Activated naive CD4-positive, alpha-beta T cell treated with anti-CD3 and anti-CD28 coated beads, Interleukin-2, amount 50 U/mL, for 24 hours (primary cell): ENCODE measurements around the gene ASAP3.

Experiments used
- H3K27ac Mint-ChIP-seq: one replicate; pipeline ENCODE4 v1.8.0; 2021; ENCODE audit warnings: mild to moderate bottlenecking, mixed read lengths
- H3K27me3 Mint-ChIP-seq: one replicate; pipeline ENCODE4 v1.8.0; 2021; ENCODE audit warnings: mixed read lengths
- H3K36me3 Mint-ChIP-seq: one replicate; pipeline ENCODE4 v1.8.0; 2021; ENCODE audit warnings: mixed read lengths
- H3K4me1 Mint-ChIP-seq: one replicate; pipeline ENCODE4 v1.8.0; 2021; ENCODE audit warnings: mixed read lengths
- H3K4me3 Mint-ChIP-seq: one replicate; pipeline ENCODE4 v1.8.0; 2021; ENCODE audit warnings: mild to moderate bottlenecking, mixed read lengths
- H3K9me3 Mint-ChIP-seq: one replicate; pipeline ENCODE4 v1.8.0; 2021; ENCODE audit warnings: mixed read lengths

ASAP3 gene

GRCh38 chr1:23471473-23472075 lies 12.4 kb downstream of the ASAP3 start:
- H3K36me3 Mint-ChIP-seq = no peaks in the 10 kb centered on the region
- H3K9me3 Mint-ChIP-seq = no peaks in the 10 kb centered on the region
- H3K4me1 Mint-ChIP-seq = no peaks in the 10 kb centered on the region
- no peak overlapping the region for H3K27ac Mint-ChIP-seq
- H3K4me3 Mint-ChIP-seq = no peak overlapping the region
- no peaks in the 10 kb centered on the region for H3K27me3 Mint-ChIP-seq

DNA sequence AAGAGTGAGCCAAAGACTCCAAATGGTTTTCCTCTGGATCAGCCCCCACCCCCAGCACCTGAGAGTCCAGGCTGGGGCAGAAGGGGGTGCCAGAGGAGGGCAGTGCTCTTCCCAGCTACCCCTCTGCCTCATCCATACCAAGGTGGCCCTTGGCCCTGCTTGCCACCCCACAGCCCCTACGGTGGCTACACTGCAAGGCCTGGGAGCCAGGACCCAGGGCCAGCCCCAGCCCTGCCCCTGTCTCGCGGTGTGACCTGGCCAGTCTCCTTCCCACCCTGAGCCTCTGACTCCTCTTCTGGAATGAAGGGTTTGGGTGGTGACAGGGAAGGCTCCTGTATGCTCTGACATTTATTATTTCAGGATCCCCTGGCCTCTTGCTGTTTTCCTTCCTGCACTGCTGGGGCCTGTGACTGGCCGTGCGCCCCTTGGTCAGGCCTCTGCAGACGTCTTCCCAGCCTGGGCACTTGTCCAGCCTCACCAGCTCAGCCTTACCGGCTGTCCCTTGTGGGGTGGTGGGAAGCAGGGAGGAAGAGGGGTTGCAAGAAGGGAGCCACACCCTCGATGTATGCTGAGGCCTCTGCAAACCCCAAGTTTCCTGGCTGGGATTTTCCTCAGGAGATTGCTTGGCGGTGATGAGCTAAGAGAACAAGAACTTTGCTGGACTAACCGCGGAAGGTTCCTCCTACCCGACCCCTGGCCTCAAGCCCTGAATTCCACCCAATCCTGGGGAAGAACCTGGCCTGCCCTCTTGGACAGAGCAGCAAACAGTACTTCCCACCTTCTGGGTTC lies 13.5 kb downstream of the ASAP3 start:
- Mint-ChIP-seq H3K27me3 (no peaks in the 10 kb centered on the region), H3K4me3 (no peak overlapping the region), H3K36me3 (no peaks in the 10 kb centered on the region), H3K27ac (no peak overlapping the region), H3K9me3 (no peaks in the 10 kb centered on the region), H3K4me1 (no peaks in the 10 kb centered on the region)

DNA sequence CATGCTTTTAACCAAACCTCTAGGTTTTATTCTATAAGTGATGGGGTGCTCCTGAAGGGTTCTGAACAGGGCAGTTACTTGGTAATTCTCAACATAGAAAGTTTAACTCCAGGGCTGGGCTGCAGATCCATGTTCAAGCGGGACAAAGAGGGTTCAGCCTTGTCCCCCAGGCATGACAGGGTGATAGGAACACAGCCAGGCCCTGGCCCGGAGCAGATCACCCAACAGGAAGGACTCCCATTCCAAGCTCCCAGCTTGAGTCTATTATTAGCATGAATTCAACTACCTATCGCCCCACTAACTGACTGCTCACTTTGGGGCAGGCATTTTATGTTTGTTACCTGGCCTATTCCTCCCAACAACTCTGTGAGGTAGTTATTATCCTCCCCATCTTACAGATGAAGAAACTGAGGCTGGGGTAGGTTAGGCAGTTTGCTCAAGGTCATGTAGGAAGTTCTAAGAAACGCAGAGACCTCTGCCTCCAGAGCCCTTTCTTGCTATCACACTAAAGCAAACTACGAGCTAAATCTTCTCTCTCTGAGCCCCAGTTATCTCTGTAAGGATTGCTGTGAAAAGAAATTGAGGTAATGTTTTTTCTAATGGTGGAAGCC lies 14.5 kb downstream of the ASAP3 start:
- no peaks in the 10 kb centered on the region for H3K4me1 Mint-ChIP-seq
- no peak overlapping the region for H3K27ac Mint-ChIP-seq
- H3K4me3 Mint-ChIP-seq = no peak overlapping the region
- no peaks in the 10 kb centered on the region for H3K36me3 Mint-ChIP-seq
- H3K9me3 Mint-ChIP-seq = no peaks in the 10 kb centered on the region
- H3K27me3 Mint-ChIP-seq = no peaks in the 10 kb centered on the region

GRCh38 chr1:23466423-23466989 lies 17.5 kb downstream of the ASAP3 start:
- H3K9me3 Mint-ChIP-seq = no peaks in the 10 kb centered on the region
- no peaks in the 10 kb centered on the region for H3K36me3 Mint-ChIP-seq
- H3K27me3 Mint-ChIP-seq = no peaks in the 10 kb centered on the region
- no peak overlapping the region for H3K27ac Mint-ChIP-seq
- no peaks in the 10 kb centered on the region for H3K4me1 Mint-ChIP-seq
- H3K4me3 Mint-ChIP-seq = no peak overlapping the region

DNA sequence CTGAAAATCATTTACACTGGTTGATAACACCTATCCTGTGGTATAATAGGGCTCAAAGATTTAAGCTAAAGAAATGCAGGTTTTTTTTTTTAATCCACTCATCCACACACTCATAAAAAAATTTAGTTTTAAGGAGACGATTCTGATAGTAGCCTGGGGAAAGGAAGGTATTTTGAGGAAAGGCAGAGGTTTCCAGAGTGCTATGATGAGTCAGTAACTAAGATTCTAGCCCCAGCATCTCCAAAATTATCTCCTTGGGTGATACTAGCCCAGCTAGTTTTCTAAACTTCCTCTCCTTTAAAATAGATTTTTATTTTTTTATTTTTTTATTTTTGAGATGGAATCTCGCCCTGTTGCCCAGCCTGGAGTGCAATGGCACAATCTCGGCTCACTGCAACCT lies 20.7 kb downstream of the ASAP3 start:
- no peaks in the 10 kb centered on the region for H3K4me1 Mint-ChIP-seq
- no peaks in the 10 kb centered on the region for H3K27me3 Mint-ChIP-seq
- no peaks in the 10 kb centered on the region for H3K36me3 Mint-ChIP-seq
- H3K4me3 Mint-ChIP-seq = no peak overlapping the region
- no peak overlapping the region for H3K27ac Mint-ChIP-seq
- no peaks in the 10 kb centered on the region for H3K9me3 Mint-ChIP-seq

DNA sequence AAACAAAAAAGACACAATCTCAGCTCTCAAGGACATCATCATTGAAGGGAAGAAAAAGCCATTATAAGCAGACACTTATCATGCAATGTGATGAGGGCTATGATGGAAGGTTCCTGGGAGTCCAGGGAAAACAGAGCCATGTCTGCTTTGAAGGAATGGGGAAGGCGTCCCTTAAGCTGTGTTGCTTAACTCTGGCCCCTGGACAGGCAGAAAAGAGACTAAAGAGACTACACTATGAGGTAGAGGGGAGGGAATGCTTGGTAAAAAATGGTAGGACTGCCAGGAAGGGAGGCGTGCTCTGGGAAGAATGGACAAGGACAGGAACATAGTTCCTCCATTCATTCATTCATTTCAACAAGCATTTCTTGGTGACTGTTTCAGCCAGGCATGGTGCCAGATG lies 21.2 kb downstream of the ASAP3 start:
- Mint-ChIP-seq H3K4me1 (no peaks in the 10 kb centered on the region), H3K36me3 (no peaks in the 10 kb centered on the region), H3K9me3 (no peaks in the 10 kb centered on the region), H3K27me3 (no peaks in the 10 kb centered on the region), H3K27ac (no peak overlapping the region), H3K4me3 (no peak overlapping the region)

DNA sequence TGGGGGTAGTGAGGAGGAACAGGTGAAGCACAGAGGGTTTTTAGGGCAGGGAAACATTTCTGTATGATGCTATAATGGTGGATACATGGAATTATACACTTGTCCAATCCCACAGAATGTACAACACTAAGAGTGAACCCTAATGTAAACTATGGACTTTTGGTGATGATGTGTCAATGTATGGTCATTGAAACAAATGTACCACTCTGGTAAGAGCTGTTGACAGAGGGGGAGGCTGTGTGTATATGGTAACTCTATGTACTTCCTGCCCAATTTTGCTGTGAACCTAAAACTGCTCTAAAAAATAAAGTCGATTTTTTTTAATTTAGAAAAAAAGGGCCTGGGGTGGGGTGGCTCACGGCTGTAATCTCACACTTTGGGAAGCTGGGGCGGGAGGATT lies 22.9 kb downstream of the ASAP3 start:
- no peaks in the 10 kb centered on the region for H3K36me3 Mint-ChIP-seq
- H3K4me3 Mint-ChIP-seq = no peak overlapping the region
- no peaks in the 10 kb centered on the region for H3K9me3 Mint-ChIP-seq
- no peak overlapping the region for H3K27ac Mint-ChIP-seq
- H3K27me3 Mint-ChIP-seq = no peaks in the 10 kb centered on the region
- H3K4me1 Mint-ChIP-seq = peaks cover 5% of the 10 kb centered on the region

GRCh38 chr1:23460519-23460918 lies 23.5 kb downstream of the ASAP3 start:
- H3K27me3 Mint-ChIP-seq = no peaks in the 10 kb centered on the region
- H3K36me3 Mint-ChIP-seq = no peaks in the 10 kb centered on the region
- H3K4me1 Mint-ChIP-seq = peaks cover 5% of the 10 kb centered on the region
- no peak overlapping the region for H3K27ac Mint-ChIP-seq
- H3K4me3 Mint-ChIP-seq = no peak overlapping the region
- no peaks in the 10 kb centered on the region for H3K9me3 Mint-ChIP-seq

- no peak overlapping the region for H3K4me3 Mint-ChIP-seq
- peaks cover 5% of the 10 kb centered on the region for H3K4me1 Mint-ChIP-seq
- no peaks in the 10 kb centered on the region for H3K36me3 Mint-ChIP-seq
- H3K27me3 Mint-ChIP-seq = no peaks in the 10 kb centered on the region
- H3K27ac Mint-ChIP-seq = no peak overlapping the region
- no peaks in the 10 kb centered on the region for H3K9me3 Mint-ChIP-seq
Measured at GRCh38 chr1:23459338-23459757, 24.6 kb downstream of the ASAP3 start.

DNA sequence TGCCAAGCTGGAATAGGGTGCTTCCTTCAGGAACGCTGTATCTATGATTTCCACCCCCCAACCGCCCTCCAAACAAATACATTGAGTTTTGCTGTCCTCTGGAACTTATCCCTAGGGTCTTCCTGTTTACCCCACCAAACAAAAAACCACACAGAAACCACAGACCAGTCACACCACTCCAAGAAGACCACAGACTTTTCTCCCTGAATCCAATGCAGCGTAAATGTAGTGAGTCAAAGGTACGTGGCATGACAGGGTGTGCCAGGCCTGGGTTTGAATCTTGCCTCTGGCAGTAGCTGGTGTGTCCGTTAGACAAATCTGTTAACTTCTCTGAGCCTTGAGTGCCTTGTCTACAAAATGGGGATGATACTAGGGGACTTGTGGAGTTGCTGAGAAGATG lies 27.8 kb downstream of the ASAP3 start:
- Mint-ChIP-seq H3K27ac (no peak overlapping the region), H3K36me3 (no peaks in the 10 kb centered on the region), H3K4me3 (no peak overlapping the region), H3K27me3 (no peaks in the 10 kb centered on the region), H3K9me3 (no peaks in the 10 kb centered on the region), H3K4me1 (peaks cover 19% of the 10 kb centered on the region)

GRCh38 chr1:23453455-23454000 lies 30.5 kb downstream of the ASAP3 start:
- Mint-ChIP-seq H3K9me3 (no peaks in the 10 kb centered on the region), H3K36me3 (no peaks in the 10 kb centered on the region), H3K27ac (no peak overlapping the region), H3K4me3 (no peak overlapping the region), H3K4me1 (peaks cover 19% of the 10 kb centered on the region), H3K27me3 (no peaks in the 10 kb centered on the region)

DNA sequence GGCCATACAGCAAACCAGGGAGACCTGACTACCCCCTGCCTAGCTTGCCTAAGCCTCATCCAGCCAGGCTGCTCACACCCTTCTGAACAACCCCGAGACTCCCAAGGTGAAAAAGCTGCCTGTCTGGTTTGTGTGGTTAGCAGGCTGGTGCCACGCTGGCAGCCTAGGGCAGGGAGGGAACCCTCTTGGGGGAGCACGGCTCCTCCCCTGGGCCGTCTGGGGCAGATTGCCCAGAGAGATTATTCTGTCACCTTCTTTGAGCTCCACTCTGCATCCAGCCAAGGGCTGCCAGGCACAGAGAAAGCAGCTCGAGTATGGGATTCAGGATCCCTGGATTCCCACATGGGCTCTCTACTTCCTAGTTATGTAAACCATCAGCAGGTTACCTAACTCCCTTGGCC lies 32.0 kb downstream of the ASAP3 start:
- Mint-ChIP-seq H3K36me3 (no peaks in the 10 kb centered on the region), H3K27ac (no peak overlapping the region), H3K27me3 (no peaks in the 10 kb centered on the region), H3K4me1 (peaks cover 19% of the 10 kb centered on the region), H3K9me3 (no peaks in the 10 kb centered on the region), H3K4me3 (no peak overlapping the region)

DNA sequence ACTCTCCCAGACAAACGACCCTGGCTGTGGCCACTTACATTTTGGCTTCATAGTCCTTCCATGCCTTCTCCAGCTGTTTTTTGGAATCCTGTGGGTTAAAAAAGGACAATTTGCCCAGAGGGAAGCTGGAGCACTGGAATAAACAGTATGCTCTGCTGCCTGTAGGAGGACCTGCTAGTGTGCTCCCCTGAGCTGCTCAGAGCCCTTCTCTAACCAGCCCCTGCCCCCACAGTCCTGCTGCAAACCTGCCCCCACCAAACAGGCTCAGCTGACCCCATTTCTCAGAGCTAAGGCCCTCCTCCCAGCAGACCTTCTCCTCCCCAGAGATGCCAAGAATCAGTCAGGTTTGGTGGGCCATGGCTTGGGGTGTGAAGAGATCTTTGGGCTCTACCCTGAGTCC lies 32.5 kb downstream of the ASAP3 start:
- H3K4me3 Mint-ChIP-seq = no peak overlapping the region
- peaks cover 18% of the 10 kb centered on the region for H3K4me1 Mint-ChIP-seq
- no peaks in the 10 kb centered on the region for H3K9me3 Mint-ChIP-seq
- H3K27me3 Mint-ChIP-seq = no peaks in the 10 kb centered on the region
- no peak overlapping the region for H3K27ac Mint-ChIP-seq
- H3K36me3 Mint-ChIP-seq = no peaks in the 10 kb centered on the region

GRCh38 chr1:23450894-23451293 lies 33.1 kb downstream of the ASAP3 start:
- Mint-ChIP-seq H3K9me3 (no peaks in the 10 kb centered on the region), H3K4me1 (peaks cover 13% of the 10 kb centered on the region), H3K27me3 (no peaks in the 10 kb centered on the region), H3K36me3 (no peaks in the 10 kb centered on the region), H3K4me3 (no peak overlapping the region), H3K27ac (no peak overlapping the region)

GRCh38 chr1:23449958-23450357 lies 34.0 kb downstream of the ASAP3 start:
- H3K36me3 Mint-ChIP-seq = no peaks in the 10 kb centered on the region

GRCh38 chr1:23449306-23449705 lies 34.7 kb downstream of the ASAP3 start:
- Mint-ChIP-seq H3K4me3 (no peak overlapping the region), H3K9me3 (no peaks in the 10 kb centered on the region), H3K27ac (no peak overlapping the region), H3K27me3 (no peaks in the 10 kb centered on the region), H3K4me1 (peaks cover 13% of the 10 kb centered on the region), H3K36me3 (no peaks in the 10 kb centered on the region)

More at GRCh38 chr1:23449958-23450357, 34.0 kb downstream of the ASAP3 start:
- Mint-ChIP-seq H3K4me1 (peaks cover 13% of the 10 kb centered on the region), H3K27ac (no peak overlapping the region), H3K4me3 (no peak overlapping the region), H3K9me3 (no peaks in the 10 kb centered on the region), H3K27me3 (no peaks in the 10 kb centered on the region)
